WTC11 (cell line): ENCODE measurements around the gene ZSCAN16. TPM values are rescaled to one million over a fixed set of nuclear protein-coding genes. Genes with fewer than 3 reads are reported as not detected.

Source experiments
- ATAC-seq: fragments of 200-7000 bp; cut with Tn5 transposase; 2 replicates; pipeline ENCODE4 v1.10.0; 2021; ENCODE audit warnings: mild to moderate bottlenecking, moderate library complexity
- Bru-seq: library from RNA; stranded (reverse); fragments of 400-500 nt; gene quantifications from one replicate; lab custom pipeline; 2021; lab: Mats Ljungman, UMichigan
- CTCF ChIA-PET: fragments of 300-600 bp; sonication (Branson Sonifier 250); formaldehyde crosslinking; loops from one replicate; lab custom pipeline; 2021; ENCODE audit warnings: antibody characterized with exemption; lab: Charles Lee
- POLR2A ChIA-PET: fragments of 350-600 bp; sonication (Branson Sonifier 250); formaldehyde crosslinking; loops from one replicate; lab custom pipeline; 2021; ENCODE audit warnings: antibody characterized with exemption; lab: Charles Lee
- DNase-seq: peaks from one replicate; pipeline ENCODE4 v3.0.0; 2021; ENCODE audit warnings: low spot score
- H3K27ac Mint-ChIP-seq: 2 replicates; pipeline ENCODE4 v1.8.0; 2021; ENCODE audit warnings: mixed read lengths
- H3K27me3 Mint-ChIP-seq: 2 replicates; pipeline ENCODE4 v1.8.0; 2021; ENCODE audit warnings: low read depth, mild to moderate bottlenecking, moderate library complexity, mixed read lengths
- H3K36me3 Mint-ChIP-seq: 2 replicates; pipeline ENCODE4 v1.8.0; 2021; ENCODE audit warnings: mixed read lengths
- H3K4me1 Mint-ChIP-seq: 2 replicates; pipeline ENCODE4 v1.8.0; 2022; ENCODE audit warnings: mixed read lengths
- H3K4me3 Mint-ChIP-seq: 2 replicates; pipeline ENCODE4 v1.8.0; 2021; ENCODE audit warnings: mild to moderate bottlenecking, moderate library complexity, mixed read lengths
- H3K9me3 Mint-ChIP-seq: 2 replicates; pipeline ENCODE4 v1.8.0; 2021; ENCODE audit warnings: mixed read lengths
- AR ChIP-seq: fragments of 250-450 bp; sonication (Bioruptor Pico); IDR thresholded peaks from 2 replicates; pipeline ENCODE4 v1.9.0; 2021; ENCODE audit warnings: mild to moderate bottlenecking
- CREB1 ChIP-seq: sonication (generic); formaldehyde crosslinking; IDR thresholded peaks from 2 replicates; pipeline ENCODE4 v1.8.0; 2023; ENCODE audit warnings: mild to moderate bottlenecking, missing genetic modification reagents
- CTCF ChIP-seq: fragments of 200-600 bp; IDR thresholded peaks from 2 replicates; pipeline ENCODE4 v1.8.0; 2022; ENCODE audit warnings: antibody characterized with exemption
- E2F1 ChIP-seq: sonication (generic); formaldehyde crosslinking; IDR thresholded peaks from 2 replicates; pipeline ENCODE4 v1.8.0; 2022; ENCODE audit warnings: mild to moderate bottlenecking, missing genetic modification reagents
- ELF4 ChIP-seq: sonication (generic); formaldehyde crosslinking; IDR thresholded peaks from 2 replicates; pipeline ENCODE4 v1.8.1; 2022; ENCODE audit warnings: low read depth, mild to moderate bottlenecking, moderate library complexity, missing genetic modification reagents
- FOXK1 ChIP-seq: sonication (generic); formaldehyde crosslinking; IDR thresholded peaks from 2 replicates; pipeline ENCODE4 v1.8.0; 2022; ENCODE audit warnings: mild to moderate bottlenecking, moderate library complexity, missing genetic modification reagents
- GABPB1 ChIP-seq: sonication (generic); formaldehyde crosslinking; IDR thresholded peaks from 2 replicates; pipeline ENCODE4 v1.8.1; 2023; ENCODE audit warnings: mild to moderate bottlenecking, missing genetic modification reagents
- IRF1 ChIP-seq: sonication (generic); formaldehyde crosslinking; IDR thresholded peaks from 2 replicates; pipeline ENCODE4 v1.8.0; 2023; ENCODE audit warnings: missing genetic modification reagents
- NFYB ChIP-seq: sonication (generic); formaldehyde crosslinking; conservative IDR thresholded peaks from 2 replicates; pipeline ENCODE4 v1.8.0; 2022; ENCODE audit warnings: low read depth, missing genetic modification reagents
- NR2C2 ChIP-seq: sonication (generic); formaldehyde crosslinking; IDR thresholded peaks from 2 replicates; pipeline ENCODE4 v1.8.0; 2022; ENCODE audit warnings: mild to moderate bottlenecking, missing genetic modification reagents
- SOX15 ChIP-seq: fragments of 250-450 bp; sonication (Bioruptor Pico); IDR thresholded peaks from 2 replicates; pipeline ENCODE4 v1.9.0; 2021; ENCODE audit warnings: mild to moderate bottlenecking
- SP1 ChIP-seq: sonication (generic); formaldehyde crosslinking; conservative IDR thresholded peaks from 2 replicates; pipeline ENCODE4 v1.8.1; 2022; ENCODE audit warnings: missing genetic modification reagents
- TCF7 ChIP-seq: sonication (generic); formaldehyde crosslinking; IDR thresholded peaks from 2 replicates; pipeline ENCODE4 v1.8.0; 2022; ENCODE audit warnings: mild to moderate bottlenecking, low read depth, missing genetic modification reagents, moderate library complexity
- USF2 ChIP-seq: sonication (generic); formaldehyde crosslinking; IDR thresholded peaks from 2 replicates; pipeline ENCODE4 v1.8.1; 2023; ENCODE audit warnings: mild to moderate bottlenecking, missing genetic modification reagents, moderate library complexity
- ZBTB21 ChIP-seq: sonication (generic); formaldehyde crosslinking; IDR thresholded peaks from 2 replicates; pipeline ENCODE4 v1.8.1; 2023; ENCODE audit warnings: mild to moderate bottlenecking, missing genetic modification reagents, borderline replicate concordance
- ZBTB43 ChIP-seq: sonication (generic); formaldehyde crosslinking; IDR thresholded peaks from 2 replicates; pipeline ENCODE4 v1.8.1; 2023; ENCODE audit warnings: mild to moderate bottlenecking, missing genetic modification reagents
- ZNF232 ChIP-seq: sonication (generic); formaldehyde crosslinking; IDR thresholded peaks from 2 replicates; pipeline ENCODE4 v1.8.0; 2022; ENCODE audit warnings: mild to moderate bottlenecking, missing genetic modification reagents
- ZNF317 ChIP-seq: sonication (generic); formaldehyde crosslinking; IDR thresholded peaks from 2 replicates; pipeline ENCODE4 v1.8.1; 2023; ENCODE audit warnings: low read depth, mild to moderate bottlenecking, moderate library complexity, missing genetic modification reagents, borderline replicate concordance
- ZNF396 ChIP-seq: fragments of 250-450 bp; sonication (Bioruptor Pico); IDR thresholded peaks from 2 replicates; pipeline ENCODE4 v1.8.0; 2021; ENCODE audit warnings: mild to moderate bottlenecking, moderate library complexity, borderline replicate concordance
- long read RNA-seq, 3 experiments: library from RNA in 1 of 3; library from capped mRNA in 1 of 3; library from polyadenylated mRNA in 1 of 3; unstranded in 2 of 3; stranded (forward) in 1 of 3; transcript quantifications; one replicate each; pipeline ENCODE4 v2.0.0, GENCODE V29; 2021
- total RNA-seq: library from RNA; stranded (reverse); gene quantifications from 3 replicates; pipeline ENCODE4 v1.2.3, GENCODE V29; 2021

Gene ZSCAN16
- total RNA-seq (5.7 to 7.3 TPM (median 7.1 TPM) in 3 replicates), Bru-seq, nascent RNA (percentile 93 among the genes with signal in this experiment)
- long read RNA-seq, experiment 1, transcript ZSCAN16-201 (4 exons, 1,328 nt) = major isoform, 7 of 23 reads
- long read RNA-seq, experiment 1, partial matches to known transcripts = 5 of 23 reads
- long read RNA-seq, experiment 1, other reads (novel, unspliced or antisense) = 11 of 23 reads
- long read RNA-seq, experiment 2, partial matches to known transcripts = 1 of 4 reads
- long read RNA-seq, experiment 2, other reads (novel, unspliced or antisense) = 0 of 4 reads
- long read RNA-seq, experiment 3, transcript ZSCAN16-201 (4 exons, 1,328 nt) = major isoform, 26 of 45 reads
- long read RNA-seq, experiment 3, partial matches to known transcripts = 1 of 45 reads
- long read RNA-seq, experiment 3, other reads (novel, unspliced or antisense) = 18 of 45 reads

- ChIA-PET POLR2A (interaction anchor here (0.7 to 2.6 kb wide), 4 partner anchors 12 to 157 kb away, joined by 3 to 10 read pairs (median 5); partner anchors contain the start of genes PGBD1, ZKSCAN8 and ZSCAN26), CTCF (interaction anchor here (1.1 to 1.2 kb wide), 2 partner anchors 17 to 232 kb away, joined by 4 to 9 read pairs; partner anchors contain the start of gene ZKSCAN8)
- TF ChIP-seq E2F1 (CRISPR knock-in tag) (no peak), TCF7 (no peak), GABPB1 (peak; percentile 71), AR (CRISPR knock-in tag) (no peak), FOXK1 (CRISPR knock-in tag) (peak; percentile 17; the same call in 1 of the 2 replicates), SP1 (CRISPR knock-in tag) (peak; percentile 28; the same call in 1 of the 2 replicates), ZBTB21 (CRISPR knock-in tag) (no peak), ZNF317 (no peak), NR2C2 (no peak), CTCF (no peak), NFYB (CRISPR knock-in tag) (no peak), SOX15 (CRISPR knock-in tag) (no peak), ZBTB43 (CRISPR knock-in tag) (no peak), USF2 (CRISPR knock-in tag) (no peak), CREB1 (CRISPR knock-in tag) (0 out of 2 replicates have a peak, but pooled peaks have one; percentile 25), ZNF396 (CRISPR knock-in tag) (no peak), ELF4 (no peak), IRF1 (CRISPR knock-in tag) (no peak), ZNF232 (CRISPR knock-in tag) (peak; percentile 48; the same call in 1 of the 2 replicates)
- H3K27ac Mint-ChIP-seq = peak within 1 kb of the TSS; percentile 91
- H3K4me1 Mint-ChIP-seq = peaks cover 11% of the 10 kb centered on the region
- DNase-seq (peak; percentile 87), ATAC-seq (peak; percentile 100)
- peak within 1 kb of the TSS; percentile 97 for H3K4me3 Mint-ChIP-seq
- H3K36me3 Mint-ChIP-seq = peaks cover 21% of the 10 kb centered on the region
- H3K27me3 Mint-ChIP-seq = no peaks in the 10 kb centered on the region; the same call in 1 of the 2 replicates
- H3K9me3 Mint-ChIP-seq = no peaks in the 10 kb centered on the region
Measured at GRCh38 chr6:28124350-28124970, at the start of gene ZSCAN16. Gene ZSCAN16, plus strand, starts transcription at chr6:28124609. Its CDS starts 835 bp downstream, at chr6:28125444.
